ENCODE measurements around the gene ECI1.

ECI1 gene

GRCh38 chr16:2199621-2200139 is 51.7 kb downstream of the ECI1 start:
- ChIA-PET POLR2A (ENCODE audit: low non-redundant PET) (no interaction called here), CTCF (interaction anchor here (0.5 kb wide), 1 partner anchor 301 kb away, joined by 4 read pairs; no protein-coding TSS in a partner anchor)
- no peak for TF ChIP-seq CTCF (conservative IDR thresholded peaks at IDR 0.05; ENCODE audit: low read depth)
- DNase-seq (ENCODE audit: low spot score): no peak
- no peak overlapping the region for H3K27ac ChIP-seq

DNA sequence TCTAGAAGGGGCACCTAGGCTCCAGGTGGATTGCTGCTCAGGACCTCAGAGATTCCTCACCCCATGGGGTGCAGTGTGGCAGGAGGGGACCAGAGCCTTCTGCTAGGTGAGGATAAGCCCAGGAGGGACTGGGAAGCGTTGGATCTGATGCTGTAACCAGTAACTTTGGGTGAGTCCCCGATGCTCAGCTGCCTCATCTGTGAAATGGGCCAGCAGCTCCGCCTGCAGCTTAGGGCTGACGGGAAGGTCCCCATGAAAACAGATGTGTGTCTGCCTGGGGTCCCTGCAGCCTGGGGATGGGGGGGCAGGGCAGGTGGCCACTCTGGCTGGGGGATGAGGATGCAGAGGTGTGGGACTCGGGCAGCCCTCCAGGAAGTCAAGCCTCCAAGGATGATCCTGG is 52.3 kb downstream of the ECI1 start:
- no peak overlapping the region for H3K27ac ChIP-seq
- no peak for TF ChIP-seq CTCF (conservative IDR thresholded peaks at IDR 0.05; ENCODE audit: low read depth)
- POLR2A ChIA-PET (ENCODE audit: low non-redundant PET): no interaction called here
- no peak for DNase-seq (ENCODE audit: low spot score)
- CTCF ChIA-PET: no interaction called here

DNA sequence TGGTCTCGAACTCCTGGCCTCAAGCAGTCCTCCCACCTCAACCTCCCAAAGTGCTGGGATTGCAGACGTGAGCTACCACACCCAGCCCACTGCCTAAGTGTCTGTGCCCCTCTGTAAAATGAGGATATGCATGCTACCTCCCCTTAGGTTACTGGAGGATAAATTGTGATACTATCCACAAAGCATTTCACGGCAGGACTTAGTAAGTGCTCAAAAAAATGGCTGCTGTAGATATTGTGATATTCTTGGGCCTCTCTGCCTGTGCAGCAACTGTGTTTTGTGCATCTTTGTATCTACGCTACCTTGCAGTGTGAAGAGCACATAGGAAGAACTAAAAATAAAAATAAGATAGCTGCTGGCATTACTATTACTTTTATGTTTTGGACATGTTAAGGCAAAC is 53.1 kb downstream of the ECI1 start:
- POLR2A ChIA-PET (ENCODE audit: low non-redundant PET): no interaction called here
- DNase-seq (ENCODE audit: low spot score): no peak
- CTCF ChIA-PET: no interaction called here
- H3K27ac ChIP-seq: no peak overlapping the region
- TF ChIP-seq CTCF (conservative IDR thresholded peaks at IDR 0.05; ENCODE audit: low read depth): no peak

- no peak overlapping the region for H3K27ac ChIP-seq
- POLR2A ChIA-PET (ENCODE audit: low non-redundant PET): no interaction called here
- DNase-seq (ENCODE audit: low spot score): no peak
- TF ChIP-seq CTCF (conservative IDR thresholded peaks at IDR 0.05; ENCODE audit: low read depth): no peak
- CTCF ChIA-PET: no interaction called here
These were observed 53.6 kb downstream of the ECI1 start for GRCh38 chr16:2197765-2198164.

DNA sequence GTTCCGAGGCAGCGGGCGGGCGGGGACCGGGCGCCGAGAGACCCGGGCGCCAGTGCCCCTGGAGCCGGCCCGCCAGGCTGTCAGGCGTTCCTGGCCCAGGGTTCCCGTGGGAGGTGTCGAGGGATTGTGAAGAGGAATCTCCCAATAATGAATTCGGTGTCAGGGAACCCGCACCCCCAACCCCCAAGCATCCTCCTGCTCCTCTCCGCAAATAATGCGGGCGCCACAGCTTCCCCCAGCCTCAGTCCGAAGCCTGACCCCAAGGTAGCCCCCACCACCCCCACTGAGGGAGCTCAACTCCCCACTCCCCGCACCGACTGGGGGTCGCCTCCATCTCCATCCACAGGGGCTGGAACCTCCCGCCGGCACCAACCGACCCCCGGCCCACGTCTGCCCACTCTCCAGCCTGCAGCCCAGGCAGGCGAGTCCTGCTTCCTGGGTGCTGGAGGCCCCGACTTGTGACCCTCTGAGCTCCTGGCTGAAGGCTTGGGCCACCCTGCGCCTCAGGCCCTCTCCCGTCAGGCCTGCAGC is 54.3 kb downstream of the ECI1 start:
- CTCF ChIA-PET: interaction anchor here (0.9 kb wide), 1 partner anchor 304 kb away, joined by 3 read pairs; no protein-coding TSS in a partner anchor
- TF ChIP-seq CTCF (conservative IDR thresholded peaks at IDR 0.05; ENCODE audit: low read depth): no peak
- no peak for DNase-seq (ENCODE audit: low spot score)
- H3K27ac ChIP-seq: no peak overlapping the region
- POLR2A ChIA-PET (ENCODE audit: low non-redundant PET): no interaction called here

- DNase-seq (ENCODE audit: low spot score): no peak
- TF ChIP-seq CTCF (conservative IDR thresholded peaks at IDR 0.05; ENCODE audit: low read depth): no peak
- no peak within 1 kb of the TSS for H3K27ac ChIP-seq
- POLR2A ChIA-PET (ENCODE audit: low non-redundant PET): no interaction called here
- CTCF ChIA-PET: interaction anchor here (0.7 to 2.5 kb wide), 3 partner anchors 305 to 438 kb away, joined by 3 to 10 read pairs (median 3); no protein-coding TSS in a partner anchor
These were observed 55.0 kb downstream of the ECI1 start, which contains the start of gene CASKIN1 for GRCh38 chr16:2196162-2196980. TSS of gene CASKIN1 (minus strand) at chr16:2196605. CDS start at chr16:2196432, 173 bp downstream.
